Stimulated activated CD8-positive, alpha-beta memory T cell treated with anti-CD3 and anti-CD28 coated beads, Interleukin-12 subunit alpha, Interleukin-12 subunit beta, amount 100 ng/mL, for 24 hours (primary cell): ENCODE data around the gene ZNF576.
"Not testable (repeated sequence)": the region's sequence is repeated elsewhere in the genome, so short reads cannot be mapped to it uniquely, and the experiment has no call there.

Source experiments
- DNase-seq: peaks from one replicate; pipeline ENCODE4 v3.0.0-alpha.2; 2020; ENCODE audit errors: extremely low read depth

The ZNF576 gene

GRCh38 chr19:43626838-43627237, 30.4 kb downstream of the ZNF576 start:
- DNase-seq = no peak

- DNase-seq = no peak
Measured at GRCh38 chr19:43628646-43629326, 32.4 kb downstream of the ZNF576 start.

GRCh38 chr19:43631491-43631890, 35.1 kb downstream of the ZNF576 start:
- no peak for DNase-seq

- no peak for DNase-seq
Measured at GRCh38 chr19:43633520-43633919, 37.1 kb downstream of the ZNF576 start.

- DNase-seq = no peak
Measured at GRCh38 chr19:43634068-43634467, 37.7 kb downstream of the ZNF576 start.

GRCh38 chr19:43634506-43634871, 38.1 kb downstream of the ZNF576 start:
- DNase-seq = no peak

GRCh38 chr19:43634872-43635560, 38.6 kb downstream of the ZNF576 start:
- DNase-seq = no peak

- not testable (repeated sequence) for DNase-seq
Measured at GRCh38 chr19:43635561-43635940, 39.2 kb downstream of the ZNF576 start.

GRCh38 chr19:43636121-43636683, 39.8 kb downstream of the ZNF576 start:
- no peak for DNase-seq

GRCh38 chr19:43638214-43638994, 42.0 kb downstream of the ZNF576 start:
- no peak for DNase-seq

- DNase-seq = no peak
Measured at GRCh38 chr19:43638995-43639518, 42.7 kb downstream of the ZNF576 start.

GRCh38 chr19:43639519-43640423, 43.4 kb downstream of the ZNF576 start, which contains the start of gene CADM4:
Gene CADM4 (minus strand): TSS chr19:43639850. CDS start chr19:43639790, 60 bp downstream.
- DNase-seq = no peak

GRCh38 chr19:43640424-43640757, 44.0 kb downstream of the ZNF576 start:
- DNase-seq = no peak

GRCh38 chr19:43641333-43641732, 44.9 kb downstream of the ZNF576 start:
- DNase-seq = no peak

- no peak for DNase-seq
Measured at GRCh38 chr19:43642531-43642930, 46.1 kb downstream of the ZNF576 start.

- DNase-seq = no peak
Measured at GRCh38 chr19:43643326-43643725, 46.9 kb downstream of the ZNF576 start.

GRCh38 chr19:43644181-43644580, 47.8 kb downstream of the ZNF576 start:
- DNase-seq = no peak

GRCh38 chr19:43648633-43649032, 52.2 kb downstream of the ZNF576 start:
- no peak for DNase-seq

GRCh38 chr19:43649514-43649913, 53.1 kb downstream of the ZNF576 start:
- DNase-seq = no peak

- not testable (repeated sequence) for DNase-seq
Measured at GRCh38 chr19:43650276-43650675, 53.9 kb downstream of the ZNF576 start.
